HEK293 (cell line): ENCODE data around the gene AP3B2.

ENCODE experiments used
- CTCF ChIA-PET: fragments of 350-600 bp; formaldehyde crosslinking; extraction: SDS; loops from one replicate; lab custom pipeline; 2021; ENCODE audit warnings: antibody characterized with exemption; lab: Yijun Ruan, JAX
- POLR2A ChIA-PET: fragments of 300-600 bp; formaldehyde crosslinking; extraction: SDS; loops from one replicate; lab custom pipeline; 2020; ENCODE audit warnings: antibody characterized with exemption, inconsistent platforms; lab: Yijun Ruan, JAX
- H3K27ac ChIP-seq: fragments of 200-500 bp; sonication (Bioruptor generic); 2 replicates; pipeline ENCODE4 v1.5.1; 2014; ENCODE audit warnings: low read depth, low read length, control low read depth, inconsistent platforms; ENCODE audit errors: extremely low read depth
- H3K36me3 ChIP-seq, 2 experiments: fragments of 200-500 bp in 1 of 2; sonication (Bioruptor generic) in 1 of 2; 1 replicate in 1 of 2; 2 replicates in 1 of 2; pipeline ENCODE4 v1.5.1; 2014 to 2017; ENCODE audit warnings: inconsistent platforms in 2 of 2, low read length in 2 of 2; ENCODE audit not compliant: control insufficient read depth in 2 of 2, insufficient read depth in 1 of 2
- H3K4me1 ChIP-seq: fragments of 200-500 bp; sonication (Bioruptor generic); 2 replicates; pipeline ENCODE4 v1.5.1; 2014; ENCODE audit warnings: mild to moderate bottlenecking, low read length, inconsistent platforms; ENCODE audit not compliant: control insufficient read depth, insufficient read depth
- H3K4me3 ChIP-seq: 2 replicates; pipeline ENCODE4 v1.5.1; 2011; ENCODE audit warnings: low read depth, mild to moderate bottlenecking, control low read depth, low read length, moderate library complexity
- H3K9me3 ChIP-seq: fragments of 200-500 bp; sonication (Bioruptor generic); 2 replicates; pipeline ENCODE4 v1.5.1; 2014; ENCODE audit warnings: low read depth, low read length, inconsistent platforms; ENCODE audit not compliant: control insufficient read depth, insufficient read depth
- MEIS1 ChIP-seq: sonication (generic); formaldehyde crosslinking; IDR thresholded peaks from 2 replicates; pipeline ENCODE4 v1.8.1; 2022; ENCODE audit warnings: missing genetic modification reagents, mild to moderate bottlenecking, borderline replicate concordance
- SALL2 ChIP-seq: fragments of 450-650 bp; formaldehyde crosslinking; IDR thresholded peaks from 2 replicates; pipeline ENCODE4 v1.5.0; 2017; ENCODE audit warnings: missing biosample characterization, mild to moderate bottlenecking, missing genetic modification characterization, borderline replicate concordance
- SCRT2 ChIP-seq: fragments of 450-650 bp; formaldehyde crosslinking; IDR thresholded peaks from 2 replicates; pipeline ENCODE4 v1.5.1; 2016; ENCODE audit warnings: missing biosample characterization, missing genetic modification characterization
- ZFHX2 ChIP-seq: fragments of 450-650 bp; formaldehyde crosslinking; conservative IDR thresholded peaks from 2 replicates; pipeline ENCODE4 v1.5.1; 2016; ENCODE audit warnings: missing biosample characterization, missing genetic modification characterization
- ZNF341 ChIP-seq: fragments of 450-650 bp; formaldehyde crosslinking; IDR thresholded peaks from 2 replicates; pipeline ENCODE4; 2016; ENCODE audit warnings: low read depth, missing biosample characterization, missing genetic modification characterization
- ZNF529 ChIP-seq: fragments of 450-650 bp; formaldehyde crosslinking; IDR thresholded peaks from 2 replicates; pipeline ENCODE4 v1.5.1; 2017; ENCODE audit warnings: missing genetic modification characterization, missing biosample characterization; ENCODE audit not compliant: insufficient replicate concordance
- ZNF837 ChIP-seq: fragments of 450-650 bp; formaldehyde crosslinking; IDR thresholded peaks from 2 replicates; pipeline ENCODE4 v1.5.1; 2016; ENCODE audit warnings: missing biosample characterization, missing genetic modification characterization
- ZSCAN23 ChIP-seq: fragments of 450-650 bp; formaldehyde crosslinking; IDR thresholded peaks from 2 replicates; pipeline ENCODE4 v1.5.1; 2016; ENCODE audit warnings: missing biosample characterization, missing genetic modification characterization
- TF ChIP-seq, protein P1 (sequence below): fragments of 450-650 bp; formaldehyde crosslinking; IDR thresholded peaks from 2 replicates; pipeline ENCODE4 v1.5.1; 2017; ENCODE audit warnings: missing biosample characterization, missing genetic modification characterization
- TF ChIP-seq, protein P2 (sequence below): fragments of 450-650 bp; formaldehyde crosslinking; IDR thresholded peaks from 2 replicates; pipeline ENCODE4 v1.5.1; 2017; ENCODE audit warnings: missing biosample characterization, missing genetic modification characterization
- TF ChIP-seq, protein P3 (sequence below): fragments of 450-650 bp; formaldehyde crosslinking; IDR thresholded peaks from 2 replicates; pipeline ENCODE4 v1.5.1; 2017; ENCODE audit warnings: missing biosample characterization, mild to moderate bottlenecking, missing genetic modification characterization, moderate library complexity
- TF ChIP-seq, protein P4 (sequence below): fragments of 450-650 bp; formaldehyde crosslinking; IDR thresholded peaks from 2 replicates; pipeline ENCODE4 v1.5.1; 2016; ENCODE audit warnings: missing biosample characterization, missing genetic modification characterization

The AP3B2 gene

DNA sequence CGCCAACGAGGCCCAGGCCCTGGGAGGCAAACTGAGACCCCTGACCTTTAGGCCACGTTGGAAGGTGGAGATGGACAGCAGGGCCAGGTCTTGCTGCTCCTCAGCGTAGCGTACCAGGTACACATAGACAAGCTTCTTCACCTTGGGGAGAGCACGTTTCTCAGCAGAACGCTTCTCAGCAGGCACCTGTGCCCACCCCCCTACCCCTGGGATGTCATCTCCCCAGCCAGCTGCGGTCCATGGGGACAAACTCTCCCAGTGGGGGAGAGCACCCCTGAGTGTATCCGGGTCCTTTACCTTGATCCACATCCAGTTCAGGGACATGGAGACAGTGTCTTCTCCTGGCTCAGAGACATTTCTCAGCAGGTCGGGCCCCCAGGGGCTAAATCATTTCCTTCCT lies 21.0 kb downstream of the AP3B2 start:
- TF ChIP-seq ZFHX2 (no peak), ZSCAN23 (tag by site-specific recombination) (no peak), ZNF837 (no peak), ZNF341 (tag by site-specific recombination) (no peak), ZNF529 (no peak), MEIS1 (CRISPR knock-in tag) (no peak)
- TF ChIP-seq, protein P1, sequence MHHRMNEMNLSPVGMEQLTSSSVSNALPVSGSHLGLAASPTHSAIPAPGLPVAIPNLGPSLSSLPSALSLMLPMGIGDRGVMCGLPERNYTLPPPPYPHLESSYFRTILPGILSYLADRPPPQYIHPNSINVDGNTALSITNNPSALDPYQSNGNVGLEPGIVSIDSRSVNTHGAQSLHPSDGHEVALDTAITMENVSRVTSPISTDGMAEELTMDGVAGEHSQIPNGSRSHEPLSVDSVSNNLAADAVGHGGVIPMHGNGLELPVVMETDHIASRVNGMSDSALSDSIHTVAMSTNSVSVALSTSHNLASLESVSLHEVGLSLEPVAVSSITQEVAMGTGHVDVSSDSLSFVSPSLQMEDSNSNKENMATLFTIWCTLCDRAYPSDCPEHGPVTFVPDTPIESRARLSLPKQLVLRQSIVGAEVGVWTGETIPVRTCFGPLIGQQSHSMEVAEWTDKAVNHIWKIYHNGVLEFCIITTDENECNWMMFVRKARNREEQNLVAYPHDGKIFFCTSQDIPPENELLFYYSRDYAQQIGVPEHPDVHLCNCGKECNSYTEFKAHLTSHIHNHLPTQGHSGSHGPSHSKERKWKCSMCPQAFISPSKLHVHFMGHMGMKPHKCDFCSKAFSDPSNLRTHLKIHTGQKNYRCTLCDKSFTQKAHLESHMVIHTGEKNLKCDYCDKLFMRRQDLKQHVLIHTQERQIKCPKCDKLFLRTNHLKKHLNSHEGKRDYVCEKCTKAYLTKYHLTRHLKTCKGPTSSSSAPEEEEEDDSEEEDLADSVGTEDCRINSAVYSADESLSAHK (tag by site-specific recombination) = no peak
- TF ChIP-seq, protein P2, sequence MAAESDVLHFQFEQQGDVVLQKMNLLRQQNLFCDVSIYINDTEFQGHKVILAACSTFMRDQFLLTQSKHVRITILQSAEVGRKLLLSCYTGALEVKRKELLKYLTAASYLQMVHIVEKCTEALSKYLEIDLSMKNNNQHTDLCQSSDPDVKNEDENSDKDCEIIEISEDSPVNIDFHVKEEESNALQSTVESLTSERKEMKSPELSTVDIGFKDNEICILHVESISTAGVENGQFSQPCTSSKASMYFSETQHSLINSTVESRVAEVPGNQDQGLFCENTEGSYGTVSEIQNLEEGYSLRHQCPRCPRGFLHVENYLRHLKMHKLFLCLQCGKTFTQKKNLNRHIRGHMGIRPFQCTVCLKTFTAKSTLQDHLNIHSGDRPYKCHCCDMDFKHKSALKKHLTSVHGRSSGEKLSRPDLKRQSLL = no peak
- TF ChIP-seq, protein P3, sequence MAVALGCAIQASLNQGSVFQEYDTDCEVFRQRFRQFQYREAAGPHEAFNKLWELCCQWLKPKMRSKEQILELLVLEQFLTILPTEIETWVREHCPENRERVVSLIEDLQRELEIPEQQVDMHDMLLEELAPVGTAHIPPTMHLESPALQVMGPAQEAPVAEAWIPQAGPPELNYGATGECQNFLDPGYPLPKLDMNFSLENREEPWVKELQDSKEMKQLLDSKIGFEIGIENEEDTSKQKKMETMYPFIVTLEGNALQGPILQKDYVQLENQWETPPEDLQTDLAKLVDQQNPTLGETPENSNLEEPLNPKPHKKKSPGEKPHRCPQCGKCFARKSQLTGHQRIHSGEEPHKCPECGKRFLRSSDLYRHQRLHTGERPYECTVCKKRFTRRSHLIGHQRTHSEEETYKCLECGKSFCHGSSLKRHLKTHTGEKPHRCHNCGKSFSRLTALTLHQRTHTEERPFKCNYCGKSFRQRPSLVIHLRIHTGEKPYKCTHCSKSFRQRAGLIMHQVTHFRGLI (tag by site-specific recombination) = no peak
- TF ChIP-seq, protein P4, sequence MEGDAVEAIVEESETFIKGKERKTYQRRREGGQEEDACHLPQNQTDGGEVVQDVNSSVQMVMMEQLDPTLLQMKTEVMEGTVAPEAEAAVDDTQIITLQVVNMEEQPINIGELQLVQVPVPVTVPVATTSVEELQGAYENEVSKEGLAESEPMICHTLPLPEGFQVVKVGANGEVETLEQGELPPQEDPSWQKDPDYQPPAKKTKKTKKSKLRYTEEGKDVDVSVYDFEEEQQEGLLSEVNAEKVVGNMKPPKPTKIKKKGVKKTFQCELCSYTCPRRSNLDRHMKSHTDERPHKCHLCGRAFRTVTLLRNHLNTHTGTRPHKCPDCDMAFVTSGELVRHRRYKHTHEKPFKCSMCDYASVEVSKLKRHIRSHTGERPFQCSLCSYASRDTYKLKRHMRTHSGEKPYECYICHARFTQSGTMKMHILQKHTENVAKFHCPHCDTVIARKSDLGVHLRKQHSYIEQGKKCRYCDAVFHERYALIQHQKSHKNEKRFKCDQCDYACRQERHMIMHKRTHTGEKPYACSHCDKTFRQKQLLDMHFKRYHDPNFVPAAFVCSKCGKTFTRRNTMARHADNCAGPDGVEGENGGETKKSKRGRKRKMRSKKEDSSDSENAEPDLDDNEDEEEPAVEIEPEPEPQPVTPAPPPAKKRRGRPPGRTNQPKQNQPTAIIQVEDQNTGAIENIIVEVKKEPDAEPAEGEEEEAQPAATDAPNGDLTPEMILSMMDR (tag by site-specific recombination) = no peak
- ChIA-PET CTCF (interaction anchor here (0.6 kb wide), 1 partner anchor 158 kb away, joined by 3 read pairs; no protein-coding TSS in a partner anchor), POLR2A (interaction anchor here (1.0 kb wide), 1 partner anchor 8 kb away, joined by 3 read pairs; no protein-coding TSS in a partner anchor)
- no peaks in the 10 kb centered on the region for H3K36me3 ChIP-seq
- H3K4me3 ChIP-seq = no peak overlapping the region
- H3K27ac ChIP-seq = no peak overlapping the region
- H3K4me1 ChIP-seq = no peaks in the 10 kb centered on the region
- no peaks in the 10 kb centered on the region for H3K9me3 ChIP-seq

DNA sequence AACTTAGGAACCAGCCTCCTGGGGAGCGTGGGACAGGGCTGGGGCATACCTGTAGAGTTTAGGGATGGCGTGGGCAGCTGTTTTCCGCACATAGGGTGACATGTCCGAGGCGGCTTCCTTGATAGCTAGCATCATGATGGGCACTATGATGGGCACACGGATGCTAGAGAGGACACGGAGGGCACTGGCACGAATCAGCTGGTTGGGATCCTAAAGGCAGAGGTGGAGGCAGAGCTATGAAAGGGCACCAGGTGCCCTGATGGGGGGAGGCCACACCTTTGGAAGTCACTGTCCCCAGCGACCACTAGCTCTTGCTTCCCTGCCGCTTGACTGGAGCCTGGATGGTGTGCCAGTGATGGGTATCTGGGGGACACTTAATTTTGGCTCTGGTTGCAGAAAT lies 28.3 kb downstream of the AP3B2 start:
- Histone ChIP-seq H3K4me3 (no peak overlapping the region), H3K9me3 (no peaks in the 10 kb centered on the region), H3K4me1 (peaks cover 5% of the 10 kb centered on the region; the same call in 1 of the 2 replicates), H3K36me3 (no peaks in the 10 kb centered on the region), H3K27ac (no peak overlapping the region)
- ChIA-PET POLR2A (interaction anchor here (0.6 to 1.0 kb wide), 4 partner anchors 60 to 157 kb away, joined by 3 to 8 read pairs (median 4); partner anchors contain the start of gene RPS17), CTCF (interaction anchor here (0.5 to 1.3 kb wide), 3 partner anchors 34 to 140 kb away, joined by 3 to 4 read pairs (median 3); no protein-coding TSS in a partner anchor)
- TF ChIP-seq SALL2 (tag by site-specific recombination) (no peak), SCRT2 (peak; percentile 12; the same call in 1 of the 2 replicates)
